Prostate gland (tissue), 2 donors: ENCODE measurements around the gene ZNF285.

Experiments
- POLR2A ChIP-seq: fragments of 450-650 bp; IDR thresholded peaks from one replicate; pipeline ENCODE4 v1.6.1; 2016; ENCODE audit warnings: antibody characterized with exemption, mild to moderate bottlenecking
- POLR2AphosphoS5 ChIP-seq: sonication (generic); formaldehyde crosslinking; IDR thresholded peaks from one replicate; pipeline ENCODE4 v1.6.1; 2017; ENCODE audit warnings: antibody characterized with exemption
- TF ChIP-seq, protein P1 (sequence below), 4 experiments: fragments of 200-600 bp in 2 of 4; fragments of 450-650 bp in 2 of 4; sonication (generic) in 2 of 4; IDR thresholded peaks; 1 replicate in 3 of 4; 2 replicates in 1 of 4; pipeline ENCODE4 v1.5.1; 2016 to 2019; ENCODE audit warnings: antibody characterized with exemption in 4 of 4, mild to moderate bottlenecking in 2 of 4, moderate library complexity in 2 of 4

DNA sequence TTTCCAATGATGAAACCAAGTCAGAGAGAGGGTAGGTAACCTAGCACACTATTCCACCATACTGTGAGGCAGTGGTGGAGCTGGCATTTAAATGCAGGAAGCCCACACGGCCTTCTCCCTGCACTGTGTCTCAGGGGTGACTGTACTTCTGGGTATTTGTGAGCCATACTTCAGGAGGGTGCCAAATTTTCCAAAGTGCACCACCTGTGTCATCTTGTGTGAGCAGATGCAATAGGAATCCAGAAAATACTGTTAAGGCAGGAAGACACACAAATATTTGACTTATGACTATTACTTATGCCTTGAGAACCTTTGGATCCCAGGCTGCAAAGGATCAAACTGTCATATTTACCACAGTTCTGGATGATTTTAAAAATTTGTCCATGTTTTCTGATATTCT, 29.5 kb upstream of the ZNF285 start:
- TF ChIP-seq POLR2A (no peak), POLR2AphosphoS5 (no peak)
- TF ChIP-seq, protein P1, sequence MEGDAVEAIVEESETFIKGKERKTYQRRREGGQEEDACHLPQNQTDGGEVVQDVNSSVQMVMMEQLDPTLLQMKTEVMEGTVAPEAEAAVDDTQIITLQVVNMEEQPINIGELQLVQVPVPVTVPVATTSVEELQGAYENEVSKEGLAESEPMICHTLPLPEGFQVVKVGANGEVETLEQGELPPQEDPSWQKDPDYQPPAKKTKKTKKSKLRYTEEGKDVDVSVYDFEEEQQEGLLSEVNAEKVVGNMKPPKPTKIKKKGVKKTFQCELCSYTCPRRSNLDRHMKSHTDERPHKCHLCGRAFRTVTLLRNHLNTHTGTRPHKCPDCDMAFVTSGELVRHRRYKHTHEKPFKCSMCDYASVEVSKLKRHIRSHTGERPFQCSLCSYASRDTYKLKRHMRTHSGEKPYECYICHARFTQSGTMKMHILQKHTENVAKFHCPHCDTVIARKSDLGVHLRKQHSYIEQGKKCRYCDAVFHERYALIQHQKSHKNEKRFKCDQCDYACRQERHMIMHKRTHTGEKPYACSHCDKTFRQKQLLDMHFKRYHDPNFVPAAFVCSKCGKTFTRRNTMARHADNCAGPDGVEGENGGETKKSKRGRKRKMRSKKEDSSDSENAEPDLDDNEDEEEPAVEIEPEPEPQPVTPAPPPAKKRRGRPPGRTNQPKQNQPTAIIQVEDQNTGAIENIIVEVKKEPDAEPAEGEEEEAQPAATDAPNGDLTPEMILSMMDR (IDR thresholded peaks at IDR 0.05): no peak
